KG1 (cell line): ENCODE measurements around the gene SH2D1B.

Source experiments
- DNase-seq: peaks from one replicate; lab custom pipeline; 2025; lab: John Stamatoyannopoulos, UW

The SH2D1B gene

GRCh38 chr1:162398999-162399580, 12.8 kb downstream of the SH2D1B start:
- no peak for DNase-seq

DNA sequence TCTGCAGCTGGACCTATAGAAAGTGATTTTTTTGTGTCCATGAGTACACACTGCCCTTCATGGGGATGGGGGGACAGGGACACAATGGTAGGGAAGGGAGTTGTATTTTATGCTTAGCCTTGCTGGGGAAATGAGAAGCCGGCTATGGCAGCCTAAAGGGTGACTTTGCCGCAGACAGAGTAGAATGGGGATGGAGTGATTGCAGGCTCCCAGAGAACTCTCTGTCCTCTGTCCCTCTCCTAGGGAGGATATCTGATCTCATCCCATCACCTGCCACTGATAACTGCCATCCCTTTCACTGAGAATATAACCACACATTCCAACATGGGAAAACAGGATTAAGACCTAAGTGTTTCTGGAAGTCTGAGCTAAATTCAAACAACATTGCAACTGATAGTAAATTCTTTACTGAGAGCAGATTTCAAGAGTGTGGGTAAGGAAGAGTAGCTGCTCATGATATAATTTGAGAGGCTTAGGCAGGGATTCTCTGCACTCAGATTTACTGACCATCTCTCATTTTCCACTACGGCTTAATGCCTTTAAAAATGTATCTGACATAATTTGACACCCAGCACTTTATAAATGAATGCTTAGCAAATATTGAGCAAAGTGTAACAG, 13.9 kb downstream of the SH2D1B start:
- no peak for DNase-seq

DNA sequence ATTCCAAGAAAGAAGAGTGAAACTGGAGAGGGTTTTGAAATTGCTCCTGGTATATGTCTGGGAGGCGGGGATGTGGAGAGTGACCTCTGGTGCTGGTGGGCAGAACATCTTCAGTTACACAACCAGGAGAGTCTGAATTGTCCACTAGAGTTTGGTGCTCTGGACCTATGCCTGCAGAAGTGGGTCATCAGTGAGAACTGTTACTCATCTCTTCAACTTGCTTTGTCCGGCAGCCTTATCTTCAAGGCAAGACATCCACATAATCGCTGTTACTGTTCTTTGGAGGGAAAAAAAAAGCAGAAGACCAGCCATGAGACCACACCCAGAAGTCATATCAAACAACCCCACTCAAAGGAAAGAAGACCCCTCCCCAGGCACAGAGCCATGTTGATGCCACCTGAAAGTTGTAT, 14.9 kb downstream of the SH2D1B start:
- DNase-seq, result no peak

GRCh38 chr1:162396201-162396906, 15.6 kb downstream of the SH2D1B start:
- no peak for DNase-seq

DNA sequence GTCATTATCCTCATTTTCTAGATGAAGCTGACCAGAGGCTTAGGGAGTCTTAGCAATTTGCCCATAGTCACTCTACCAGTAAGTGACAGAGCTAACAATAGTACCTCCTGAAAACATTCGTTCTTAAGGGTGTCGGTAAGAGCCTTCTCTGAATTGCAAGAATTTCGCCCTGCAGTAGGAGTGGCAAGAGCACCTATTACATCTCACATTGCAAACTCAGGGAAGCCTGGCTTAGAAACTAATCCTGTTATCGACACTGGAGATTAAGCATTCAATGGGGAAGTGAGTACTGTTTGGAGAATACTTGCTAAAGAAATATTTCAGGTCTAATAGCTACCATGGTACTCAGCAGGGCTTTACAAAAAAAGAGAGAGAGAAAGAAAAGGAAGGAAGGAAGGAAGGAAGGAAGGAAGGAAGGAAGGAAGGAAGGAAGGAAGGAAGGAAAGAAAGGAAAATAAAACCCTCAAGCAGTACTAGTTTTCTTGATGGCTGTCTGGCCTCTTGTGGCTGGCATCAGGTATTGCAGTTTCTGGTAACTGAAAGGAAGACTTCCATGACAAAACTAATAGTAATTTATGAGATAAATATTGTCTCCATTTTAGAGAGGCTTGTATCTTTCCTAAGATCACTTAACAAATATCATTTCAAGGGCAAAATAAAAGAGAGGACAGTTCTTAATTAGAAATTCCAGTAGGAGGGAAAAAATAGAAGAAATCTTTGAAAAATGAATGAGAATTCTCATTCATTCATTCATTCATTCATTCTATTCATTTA, 20.0 kb downstream of the SH2D1B start:
- DNase-seq, result no peak

GRCh38 chr1:162390396-162391185, 21.3 kb downstream of the SH2D1B start:
- no peak for DNase-seq

- DNase-seq, result no peak
Measured at GRCh38 chr1:162389971-162390370, 22.0 kb downstream of the SH2D1B start.

GRCh38 chr1:162389021-162389818, 22.7 kb downstream of the SH2D1B start:
- no peak for DNase-seq

GRCh38 chr1:162388615-162389014, 23.3 kb downstream of the SH2D1B start:
- DNase-seq, result no peak

- DNase-seq, result no peak
Measured at GRCh38 chr1:162388083-162388594, 23.8 kb downstream of the SH2D1B start.

- no peak for DNase-seq
Measured at GRCh38 chr1:162387226-162388082, 24.5 kb downstream of the SH2D1B start.

DNA sequence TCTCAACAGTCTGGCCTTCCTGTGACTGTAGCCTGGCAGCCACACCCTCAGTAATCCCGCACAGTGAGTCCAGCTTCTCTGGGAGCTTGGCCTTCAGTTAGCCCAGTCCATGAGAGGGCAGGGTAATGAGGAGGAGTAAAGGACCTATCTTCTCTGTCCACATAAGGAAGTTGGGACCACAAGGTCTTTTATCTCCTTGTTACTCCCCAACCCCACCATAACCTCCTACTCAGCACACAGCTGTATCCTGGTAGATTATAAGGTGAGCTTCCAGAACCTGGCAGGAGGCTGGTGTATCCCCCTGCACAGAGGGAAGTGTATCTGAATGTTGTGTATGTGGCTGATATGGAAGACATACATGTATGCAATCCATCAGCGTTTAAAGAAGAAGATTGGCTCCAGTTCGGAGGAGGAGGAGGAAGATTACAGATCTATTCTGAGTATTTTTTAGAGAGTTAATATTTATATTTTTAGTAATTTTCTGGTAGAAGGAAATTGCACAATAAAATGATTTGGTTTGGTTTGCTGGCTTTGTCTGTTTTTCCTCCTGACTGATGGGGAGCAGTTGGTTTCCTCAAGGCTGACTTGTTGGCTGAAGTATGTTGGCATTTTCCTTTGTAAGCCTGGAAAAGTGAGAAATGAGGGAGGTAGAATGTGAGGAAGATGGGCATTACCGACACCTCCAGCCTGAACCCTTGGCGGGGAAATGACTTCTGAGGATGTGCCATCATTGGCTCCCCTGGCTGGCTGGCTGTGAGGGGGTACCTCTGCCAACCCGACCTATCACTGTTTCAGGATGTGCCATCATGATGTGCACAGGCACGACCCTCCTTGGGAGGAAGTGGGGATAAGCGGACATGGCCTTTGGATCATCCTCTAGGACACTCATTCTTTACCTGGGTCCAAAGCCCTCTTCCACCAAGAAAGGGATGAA, 25.4 kb downstream of the SH2D1B start:
- DNase-seq, result no peak

DNA sequence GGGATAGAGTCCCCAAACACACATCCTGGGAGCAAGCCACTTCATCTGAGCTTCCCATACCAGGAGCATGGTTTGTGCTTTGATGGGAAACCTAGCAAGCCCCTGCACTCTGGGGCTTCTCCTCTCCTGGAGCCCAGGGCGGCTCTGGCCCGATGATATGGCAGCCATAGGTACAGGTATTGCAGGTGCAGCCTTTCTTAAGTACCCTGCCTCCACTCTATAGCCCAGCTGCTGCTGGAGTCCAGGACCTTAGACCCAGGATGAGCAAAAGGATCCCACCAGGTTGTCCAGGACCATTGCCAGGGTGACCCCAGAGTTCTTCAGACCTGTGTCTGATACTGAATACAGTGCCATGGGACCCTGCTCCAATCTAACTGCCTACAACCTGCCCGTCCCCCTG, 26.2 kb downstream of the SH2D1B start:
- DNase-seq, result no peak

- no peak for DNase-seq
Measured at GRCh38 chr1:162385280-162385623, 26.7 kb downstream of the SH2D1B start.

GRCh38 chr1:162384601-162385279, 27.2 kb downstream of the SH2D1B start:
- DNase-seq, result no peak

GRCh38 chr1:162384116-162384515, 27.8 kb downstream of the SH2D1B start:
- no peak for DNase-seq

DNA sequence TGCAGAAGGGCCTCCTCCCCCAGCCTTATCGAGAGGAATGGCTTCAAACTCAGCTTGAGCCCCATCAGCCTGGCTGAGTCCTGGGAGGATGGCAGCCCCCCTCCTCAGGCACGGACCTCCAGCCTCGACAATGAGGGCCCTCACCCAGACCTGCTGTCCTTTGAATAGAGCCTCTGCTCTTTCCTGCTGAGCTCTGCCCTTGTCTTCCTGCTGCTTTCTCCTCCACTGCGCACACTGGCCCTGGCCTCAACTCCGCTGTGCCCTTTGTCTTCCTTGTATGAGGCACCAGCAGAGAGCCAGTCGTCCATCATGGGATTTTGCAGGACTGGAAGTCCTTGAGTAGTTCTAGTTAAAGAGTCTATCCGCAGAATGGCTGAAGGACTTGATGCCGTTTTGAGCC, 28.4 kb downstream of the SH2D1B start:
- DNase-seq, result no peak

- no peak for DNase-seq
Measured at GRCh38 chr1:162383091-162383490, 28.8 kb downstream of the SH2D1B start.
